ENCODE measurements around the gene PPP6R2. TPM values are rescaled to one million over a fixed set of nuclear protein-coding genes. Genes with fewer than 3 reads are reported as not detected.

Gene PPP6R2
- total and polyA plus RNA-seq, 9 of the 15 experiments (the other 6 are each of a cell fraction or from before 2014, with no cell fraction given) = 0.32 to 39.8 (median 21.4) TPM

DNA sequence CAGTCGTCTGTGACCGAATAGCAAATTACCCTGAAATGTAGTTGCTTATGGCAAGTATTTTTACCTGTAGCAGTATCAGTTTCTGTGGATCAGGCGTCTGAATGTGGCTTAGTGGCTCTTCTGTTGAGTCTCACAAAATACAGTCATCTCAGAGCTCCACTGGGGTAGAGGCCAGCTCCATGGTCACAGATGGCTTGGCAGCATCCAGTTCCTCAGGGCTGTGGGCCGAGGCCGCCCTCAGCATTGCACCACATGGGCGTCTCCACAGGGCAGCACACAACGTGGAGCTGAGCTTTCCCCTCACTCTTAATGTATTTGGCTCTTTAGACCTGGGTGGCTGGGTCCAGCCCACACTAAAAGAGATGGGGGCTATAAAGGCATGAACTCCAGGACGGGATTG, 73.9 kb downstream of the PPP6R2 start:
- Histone ChIP-seq H3K9ac (ENCODE audit: insufficient read depth in 1 of 2, low read depth in 2 of 2, low read length in 2 of 2) (no peak overlapping the region), H3K9me3 (replicated peaks; ENCODE audit: control insufficient read depth, insufficient read depth, low read depth, low read length) (no peaks in the 10 kb centered on the region), H3K4me3 (no peak overlapping the region), H3K27me3 (ENCODE audit: control insufficient read depth in 2 of 2, insufficient read depth in 2 of 2, low read length in 2 of 2) (no peaks in the 10 kb centered on the region), H3K36me3 (ENCODE audit: control insufficient read depth, insufficient read depth, low read length) (peaks cover 77% of the 10 kb centered on the region; the same call in 2 of the 3 replicates), H3K27ac (ENCODE audit: extremely low read depth, low read depth, low read length) (no peak overlapping the region), H3K4me1 (replicated peaks in 1 of 2; ENCODE audit: control insufficient read depth in 2 of 2, insufficient read depth in 2 of 2, low read length in 2 of 2) (peaks cover 0 to 6% of the 10 kb centered on the region in 2 experiments; a peak in 2 of 5 replicates), H2AFZ (ENCODE audit: low read depth, low read length) (no peak overlapping the region), H3K9me1 (ENCODE audit: control insufficient read depth, insufficient read depth, low read length) (no peaks in the 10 kb centered on the region), H4K20me1 (replicated peaks; ENCODE audit: control insufficient read depth, insufficient read depth, low read length) (no peaks in the 10 kb centered on the region; the same call in 1 of the 2 replicates), H3K79me2 (ENCODE audit: control insufficient read depth, insufficient read depth, low read length) (no peaks in the 10 kb centered on the region), H3K4me2 (ENCODE audit: insufficient read depth, low read length) (no peak overlapping the region)
- intact Hi-C loops (cut with micrococcal nuclease) = no loop called here
- in situ Hi-C loops (cut with MboI) = no loop called here
- WGBS (ENCODE audit: insufficient coverage, low coverage, missing lambda C conversion rate) = 96% methylated on average over 8 of the region's 8 CpGs
- no peak for DNase-seq (ENCODE audit: extremely low read depth in 1 of 4, low spot score in 3 of 4)
- FAIRE-seq = no peak
- no TSS peak for BruUV-seq (replicated peaks)
- ChIA-PET CTCF (ENCODE audit: low intra/inter-chr PET ratio) (no interaction called here), POLR2A (no interaction called here)
- ATAC-seq = no peak
- TF ChIP-seq RBM39 (optimal IDR thresholded peaks at IDR 0.05; ENCODE audit: low read depth, low read length) (no peak), KDM5B (IDR thresholded peaks at IDR 0.05; ENCODE audit: insufficient replicate concordance, low read depth, low read length) (no peak), POU5F1 (IDR thresholded peaks at IDR 0.05; ENCODE audit: borderline replicate concordance, low read depth, low read length, partially characterized antibody) (no peak)
- TF ChIP-seq, protein P1, sequence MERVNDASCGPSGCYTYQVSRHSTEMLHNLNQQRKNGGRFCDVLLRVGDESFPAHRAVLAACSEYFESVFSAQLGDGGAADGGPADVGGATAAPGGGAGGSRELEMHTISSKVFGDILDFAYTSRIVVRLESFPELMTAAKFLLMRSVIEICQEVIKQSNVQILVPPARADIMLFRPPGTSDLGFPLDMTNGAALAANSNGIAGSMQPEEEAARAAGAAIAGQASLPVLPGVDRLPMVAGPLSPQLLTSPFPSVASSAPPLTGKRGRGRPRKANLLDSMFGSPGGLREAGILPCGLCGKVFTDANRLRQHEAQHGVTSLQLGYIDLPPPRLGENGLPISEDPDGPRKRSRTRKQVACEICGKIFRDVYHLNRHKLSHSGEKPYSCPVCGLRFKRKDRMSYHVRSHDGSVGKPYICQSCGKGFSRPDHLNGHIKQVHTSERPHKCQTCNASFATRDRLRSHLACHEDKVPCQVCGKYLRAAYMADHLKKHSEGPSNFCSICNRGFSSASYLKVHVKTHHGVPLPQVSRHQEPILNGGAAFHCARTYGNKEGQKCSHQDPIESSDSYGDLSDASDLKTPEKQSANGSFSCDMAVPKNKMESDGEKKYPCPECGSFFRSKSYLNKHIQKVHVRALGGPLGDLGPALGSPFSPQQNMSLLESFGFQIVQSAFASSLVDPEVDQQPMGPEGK (CRISPR knock-in tag; IDR thresholded peaks at IDR 0.05; ENCODE audit: borderline replicate concordance) = no peak
- TF ChIP-seq, protein P2, sequence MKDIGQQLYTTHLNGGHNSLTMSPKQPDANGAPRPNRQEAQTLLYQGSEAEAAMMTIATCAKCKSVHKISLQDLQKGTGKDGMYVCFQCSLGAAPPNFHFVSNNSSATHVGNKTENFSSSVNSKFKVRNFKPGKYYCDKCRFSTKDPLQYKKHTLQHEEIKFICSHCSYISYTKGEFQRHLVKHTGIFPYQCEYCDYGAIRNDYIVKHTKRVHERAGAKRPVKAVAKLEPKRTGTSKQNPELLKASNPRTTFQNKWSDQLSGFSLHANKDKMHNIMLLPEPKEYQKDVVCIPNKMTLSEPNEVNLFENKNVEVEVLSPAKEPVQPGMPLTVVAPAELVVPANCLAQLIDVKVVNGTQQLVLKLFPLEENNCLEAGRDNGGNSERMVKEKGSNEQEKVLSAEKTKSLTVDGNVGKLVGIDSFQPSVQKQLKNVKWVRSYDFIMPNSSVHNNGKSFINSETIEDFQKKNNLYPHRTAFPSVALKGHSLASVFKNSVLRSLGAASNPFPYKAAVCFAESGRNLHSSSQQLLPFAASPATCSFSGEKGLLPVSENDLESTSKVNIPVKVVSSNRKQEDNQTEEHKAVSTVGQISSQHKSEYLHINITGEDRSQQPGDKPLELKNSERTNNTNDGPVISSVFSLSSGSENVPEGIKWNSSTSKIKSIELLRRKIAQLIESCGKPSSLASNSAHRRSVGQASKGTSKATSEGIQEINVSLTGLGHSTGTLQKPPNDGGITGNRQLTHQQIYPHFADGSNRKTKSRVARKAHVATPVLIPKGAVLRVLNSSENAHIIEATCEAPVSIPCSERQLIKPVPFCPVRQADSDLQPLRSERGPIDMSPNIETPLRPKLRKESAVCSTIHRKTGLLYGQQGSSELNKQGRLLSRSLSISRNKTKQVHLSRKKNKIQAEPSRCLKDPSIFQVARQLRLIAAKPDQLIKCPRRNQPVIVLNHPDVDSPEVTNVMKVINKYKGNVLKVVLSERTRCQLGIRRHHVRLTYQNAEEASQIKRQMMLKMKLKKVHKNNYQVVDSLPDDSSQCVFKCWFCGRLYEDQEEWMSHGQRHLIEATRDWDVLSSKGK (CRISPR knock-in tag; IDR thresholded peaks at IDR 0.05) = no peak
- TF ChIP-seq, protein P3, sequence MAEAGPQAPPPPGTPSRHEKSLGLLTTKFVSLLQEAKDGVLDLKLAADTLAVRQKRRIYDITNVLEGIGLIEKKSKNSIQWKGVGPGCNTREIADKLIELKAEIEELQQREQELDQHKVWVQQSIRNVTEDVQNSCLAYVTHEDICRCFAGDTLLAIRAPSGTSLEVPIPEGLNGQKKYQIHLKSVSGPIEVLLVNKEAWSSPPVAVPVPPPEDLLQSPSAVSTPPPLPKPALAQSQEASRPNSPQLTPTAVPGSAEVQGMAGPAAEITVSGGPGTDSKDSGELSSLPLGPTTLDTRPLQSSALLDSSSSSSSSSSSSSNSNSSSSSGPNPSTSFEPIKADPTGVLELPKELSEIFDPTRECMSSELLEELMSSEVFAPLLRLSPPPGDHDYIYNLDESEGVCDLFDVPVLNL (CRISPR knock-in tag; IDR thresholded peaks at IDR 0.05; ENCODE audit: low read depth) = no peak
- TF ChIP-seq, protein P4, sequence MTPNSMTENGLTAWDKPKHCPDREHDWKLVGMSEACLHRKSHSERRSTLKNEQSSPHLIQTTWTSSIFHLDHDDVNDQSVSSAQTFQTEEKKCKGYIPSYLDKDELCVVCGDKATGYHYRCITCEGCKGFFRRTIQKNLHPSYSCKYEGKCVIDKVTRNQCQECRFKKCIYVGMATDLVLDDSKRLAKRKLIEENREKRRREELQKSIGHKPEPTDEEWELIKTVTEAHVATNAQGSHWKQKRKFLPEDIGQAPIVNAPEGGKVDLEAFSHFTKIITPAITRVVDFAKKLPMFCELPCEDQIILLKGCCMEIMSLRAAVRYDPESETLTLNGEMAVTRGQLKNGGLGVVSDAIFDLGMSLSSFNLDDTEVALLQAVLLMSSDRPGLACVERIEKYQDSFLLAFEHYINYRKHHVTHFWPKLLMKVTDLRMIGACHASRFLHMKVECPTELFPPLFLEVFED (CRISPR knock-in tag; conservative IDR thresholded peaks at IDR 0.05) = no peak
